Astrocyte of the spinal cord (primary cell): Measurements from ENCODE around the gene PPP4R3A.

ENCODE experiments used
- DNase-seq: peaks from one replicate; pipeline ENCODE4 v3.0.0; 2011; ENCODE audit warnings: low read depth, low spot score
- H3K4me3 ChIP-seq: 2 replicates; pipeline ENCODE4 v1.5.1; 2011; ENCODE audit warnings: low read depth, mild to moderate bottlenecking, low read length, moderate library complexity
- CTCF ChIP-seq: IDR thresholded peaks from 2 replicates; pipeline ENCODE4 v1.5.1; 2012; ENCODE audit warnings: low read depth, mild to moderate bottlenecking, low read length, inconsistent platforms
- in situ Hi-C: cut with HindIII; loops from 2 replicates; pipeline ENCODE4 v1.10.0; 2017; ENCODE audit warnings: low sequenced_read_pairs

PPP4R3A gene

GRCh38 chr14:91420686-91421085 lies 89.4 kb downstream of the PPP4R3A start:
- in situ Hi-C loops, result no loop called here
- H3K4me3 ChIP-seq, result no peak overlapping the region
- DNase-seq, result no peak
- no peak for TF ChIP-seq CTCF

- in situ Hi-C loops, result no loop called here
- H3K4me3 ChIP-seq, result no peak overlapping the region
- no peak for DNase-seq
- TF ChIP-seq CTCF, result no peak
Observed at GRCh38 chr14:91419451-91419850, 90.7 kb downstream of the PPP4R3A start.

- in situ Hi-C loops, result no loop called here
- no peak for TF ChIP-seq CTCF
- H3K4me3 ChIP-seq, result no peak overlapping the region
- DNase-seq, result no peak
Observed at GRCh38 chr14:91419044-91419397, 91.1 kb downstream of the PPP4R3A start.

- peak; percentile 97 for TF ChIP-seq CTCF
- peak overlapping the region; percentile 18 for H3K4me3 ChIP-seq
Observed at GRCh38 chr14:91418387-91419043, 91.6 kb downstream of the PPP4R3A start.

GRCh38 chr14:91417983-91418386 lies 92.1 kb downstream of the PPP4R3A start:
- in situ Hi-C loops, result no loop called here
- H3K4me3 ChIP-seq, result no peak overlapping the region
- no peak for TF ChIP-seq CTCF
- no peak for DNase-seq

More at GRCh38 chr14:91418387-91419043, 91.6 kb downstream of the PPP4R3A start:
- peak; percentile 40 for DNase-seq
- in situ Hi-C loops, result no loop called here

- in situ Hi-C loops, result no loop called here
- no peak for TF ChIP-seq CTCF
- peak; percentile 23 for DNase-seq
- peak within 1 kb of the TSS; percentile 40 for H3K4me3 ChIP-seq
Observed at GRCh38 chr14:91417120-91417982, 92.8 kb downstream of the PPP4R3A start, which contains the start of gene CCDC88C. Gene CCDC88C, minus strand, starts transcription at chr14:91417820. Its CDS starts 130 bp downstream, at chr14:91417690.
